ENCODE results near the gene ST14.
"Not testable (repeated sequence)": the region's sequence is repeated elsewhere in the genome, so short reads cannot be mapped to it uniquely, and the experiment has no call there.

ST14 gene

GRCh38 chr11:130237282-130238006 is 77.9 kb downstream of the ST14 start:
- no peak for DNase-seq

- peak; percentile 34 for DNase-seq
Measured at GRCh38 chr11:130241713-130242112, 82.1 kb downstream of the ST14 start.

DNA sequence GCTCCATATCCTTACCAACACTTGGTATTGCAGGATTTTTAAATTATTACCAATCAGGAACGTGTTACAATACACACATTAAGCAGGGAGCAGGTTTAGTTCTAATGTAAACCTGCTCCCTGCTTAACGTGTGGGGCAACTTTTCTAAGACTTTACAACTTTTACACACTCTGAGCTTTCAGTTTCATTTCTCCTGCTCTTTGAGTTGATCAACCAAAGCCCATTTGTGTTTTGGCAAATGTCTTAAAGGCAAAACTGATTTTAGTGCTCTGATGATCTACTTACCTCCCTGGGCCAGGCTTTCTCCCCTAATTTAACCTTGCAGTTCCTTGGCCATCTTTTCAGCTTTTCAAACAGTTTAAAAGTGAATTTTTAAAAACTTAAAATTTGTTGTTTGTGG is 84.2 kb downstream of the ST14 start:
- DNase-seq, result no peak

GRCh38 chr11:130244848-130245247 is 85.3 kb downstream of the ST14 start:
- DNase-seq, result no peak

GRCh38 chr11:130245375-130245774 is 85.8 kb downstream of the ST14 start:
- not testable (repeated sequence) for DNase-seq

- DNase-seq, result no peak
Measured at GRCh38 chr11:130246270-130246669, 86.7 kb downstream of the ST14 start.

DNA sequence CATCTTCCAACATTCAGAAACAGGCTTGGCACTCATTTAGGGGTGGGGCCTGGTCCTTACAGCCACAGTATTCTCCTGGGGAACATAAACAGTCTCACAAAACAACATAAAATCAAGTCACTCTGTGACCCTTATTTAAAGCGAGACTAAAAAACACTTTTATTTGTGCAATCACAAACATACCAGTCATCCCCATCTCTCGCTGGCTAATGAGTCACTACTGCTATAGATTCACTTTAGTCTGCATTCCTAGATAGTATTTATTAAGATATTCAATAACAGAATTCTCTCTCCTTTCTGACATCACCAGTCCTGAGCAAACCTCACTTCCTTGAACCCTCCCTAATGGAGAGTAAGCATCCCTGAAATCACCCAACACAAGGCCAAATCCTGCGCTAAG is 87.2 kb downstream of the ST14 start:
- DNase-seq, result no peak

DNA sequence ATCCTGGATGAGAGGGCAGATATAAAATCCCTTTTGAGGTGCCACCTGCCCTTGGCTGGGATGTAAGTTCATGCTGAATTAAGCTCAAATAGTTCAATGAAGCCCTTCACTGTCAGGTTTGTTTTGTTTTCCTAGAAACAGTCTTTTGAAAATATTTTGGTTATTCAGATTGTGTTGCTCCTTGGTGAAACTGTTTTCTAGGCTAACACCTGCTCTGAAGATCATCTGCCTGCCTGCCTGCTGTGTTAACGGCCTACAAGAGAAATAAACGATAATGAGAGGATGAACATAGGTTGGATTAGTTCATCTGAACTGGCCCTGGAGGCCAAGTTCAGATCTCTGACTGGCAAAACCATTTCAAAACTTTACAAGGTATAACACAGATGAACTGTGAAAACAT is 87.7 kb downstream of the ST14 start:
- no peak for DNase-seq

GRCh38 chr11:130249371-130249770 is 89.8 kb downstream of the ST14 start:
- no peak for DNase-seq

GRCh38 chr11:130249929-130250328 is 90.3 kb downstream of the ST14 start:
- not testable (repeated sequence) for DNase-seq

- not testable (repeated sequence) for DNase-seq
Measured at GRCh38 chr11:130251763-130252162, 92.2 kb downstream of the ST14 start.

Data from GF-D8 (cell line).